NCI-H1092 (cell line): ENCODE results near the gene CBR4.
"Not testable (repeated sequence)": the region's sequence is repeated elsewhere in the genome, so short reads cannot be mapped to it uniquely, and the experiment has no call there.

Experiments
- DNase-seq: peaks from one replicate; lab custom pipeline; 2025; lab: John Stamatoyannopoulos, UW

The CBR4 gene

GRCh38 chr4:168993714-168994510 lies 16.1 kb downstream of the CBR4 start:
- no peak for DNase-seq

DNA sequence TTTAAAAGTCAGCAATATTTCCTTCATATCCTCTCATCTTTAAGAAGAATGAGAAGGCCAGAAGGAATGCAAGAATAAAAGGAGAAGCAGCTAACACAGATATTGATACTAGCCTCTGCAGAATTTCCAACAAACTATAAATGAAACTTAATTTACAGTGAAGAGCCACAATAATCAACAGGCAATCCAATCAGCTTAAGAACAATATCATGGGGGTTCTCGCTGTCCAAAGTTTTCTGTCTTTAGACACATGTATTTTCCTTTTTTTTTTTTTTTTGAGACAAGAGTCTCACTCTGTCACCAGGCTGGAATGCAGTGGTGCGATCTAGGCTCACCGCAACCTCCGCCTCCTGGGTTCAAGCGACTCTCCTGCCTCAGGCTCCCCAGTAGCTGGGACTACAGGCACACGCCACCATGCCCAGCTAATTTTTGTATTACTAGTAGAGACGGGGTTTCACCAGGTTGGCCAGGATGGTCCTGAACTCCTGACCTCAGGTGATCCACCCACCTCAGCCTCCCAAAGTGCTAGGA lies 17.0 kb downstream of the CBR4 start:
- DNase-seq: not testable (repeated sequence)

GRCh38 chr4:168981942-168982341 lies 28.1 kb downstream of the CBR4 start:
- DNase-seq: no peak

DNA sequence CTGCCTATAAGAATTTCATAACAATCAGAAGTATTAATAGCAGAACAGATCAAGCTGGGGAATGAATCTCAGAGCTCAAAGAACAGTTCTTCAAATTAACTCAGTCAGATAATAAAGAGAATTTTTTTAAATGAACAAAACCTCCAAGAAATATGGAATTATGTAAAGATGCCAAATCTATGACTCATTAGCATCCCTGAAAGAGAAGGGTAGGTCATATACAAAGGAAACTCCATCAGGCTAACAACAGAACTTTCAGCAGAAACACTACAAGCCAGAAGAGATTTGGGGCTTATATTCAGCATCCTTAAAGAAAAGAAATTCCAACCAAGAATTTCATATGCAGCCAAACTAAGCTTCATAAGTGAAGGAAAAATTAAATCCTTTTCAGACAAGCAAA lies 28.6 kb downstream of the CBR4 start:
- no peak for DNase-seq

- DNase-seq: no peak
These were observed 30.7 kb downstream of the CBR4 start for GRCh38 chr4:168979338-168979737.

DNA sequence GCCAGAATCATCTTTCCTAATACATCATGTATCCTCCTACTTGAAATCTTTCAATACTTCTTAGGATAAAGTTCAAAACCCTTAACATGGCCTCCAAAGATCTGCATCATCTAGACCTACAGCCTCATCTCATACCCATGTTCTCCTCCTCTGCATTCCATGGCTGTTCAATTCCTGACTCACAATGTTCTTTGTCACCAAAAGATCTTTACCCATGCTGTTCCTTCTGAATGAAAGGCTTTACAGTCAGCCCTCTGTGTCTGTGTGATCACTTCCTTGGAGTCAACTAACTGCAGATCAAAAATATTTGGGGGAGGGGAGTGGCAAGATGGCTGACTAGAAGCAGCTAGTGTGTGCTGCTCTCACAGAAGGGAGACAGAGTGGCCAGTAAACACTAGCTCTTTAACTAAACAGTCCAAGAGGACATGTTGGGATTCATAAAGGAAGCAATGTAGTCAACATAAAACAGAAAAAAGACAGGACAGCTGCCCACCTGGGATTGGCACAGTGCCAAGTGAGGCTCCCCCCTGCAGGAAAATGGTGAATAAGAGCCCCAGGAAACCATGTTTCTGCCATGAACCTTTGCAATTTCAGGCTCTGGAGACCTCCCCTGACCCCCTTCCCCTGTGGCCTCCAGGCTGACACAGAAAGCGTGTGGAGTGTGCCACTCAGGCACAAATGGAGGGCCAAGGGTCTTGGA lies 31.9 kb downstream of the CBR4 start:
- DNase-seq: no peak

DNA sequence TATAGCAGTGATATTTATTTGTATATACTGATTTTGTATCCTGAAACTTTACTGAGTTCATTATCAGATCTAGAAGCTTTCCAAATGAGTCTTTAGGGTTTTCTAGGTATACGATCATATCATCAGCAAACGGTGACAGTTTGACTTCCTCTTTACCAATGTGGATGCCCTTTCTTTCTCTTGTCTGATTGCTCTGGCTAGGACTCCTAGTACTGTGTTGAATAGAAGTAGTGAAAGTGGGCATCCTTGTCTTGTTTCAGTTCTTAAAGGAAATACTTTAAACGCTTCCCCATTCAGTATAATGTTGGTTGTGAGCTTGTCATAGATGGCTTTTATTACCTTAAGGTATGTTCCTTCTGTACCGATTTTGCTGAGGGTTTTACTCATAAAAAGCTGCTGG lies 37.5 kb downstream of the CBR4 start:
- no peak for DNase-seq

DNA sequence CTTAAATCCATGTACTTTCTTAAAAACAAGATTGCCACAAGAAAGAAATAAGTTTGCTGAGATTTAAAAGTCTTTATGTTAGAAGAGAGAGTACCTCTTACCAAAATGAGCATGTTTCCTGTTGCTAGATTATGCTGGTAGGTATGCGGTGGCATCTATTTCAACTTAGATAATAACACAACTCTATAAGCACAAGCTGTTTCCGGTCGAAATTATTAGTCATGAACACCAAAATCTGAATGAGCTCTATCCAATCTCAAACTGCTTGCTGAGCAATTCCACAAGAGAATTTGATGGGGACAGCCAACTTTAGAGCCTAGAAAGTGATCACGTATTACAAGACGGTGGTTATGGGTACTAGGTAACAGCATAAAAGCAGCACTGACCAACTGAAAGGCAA lies 49.3 kb downstream of the CBR4 start:
- DNase-seq: no peak

- DNase-seq: no peak
These were observed 54.4 kb downstream of the CBR4 start for GRCh38 chr4:168955674-168956073.

DNA sequence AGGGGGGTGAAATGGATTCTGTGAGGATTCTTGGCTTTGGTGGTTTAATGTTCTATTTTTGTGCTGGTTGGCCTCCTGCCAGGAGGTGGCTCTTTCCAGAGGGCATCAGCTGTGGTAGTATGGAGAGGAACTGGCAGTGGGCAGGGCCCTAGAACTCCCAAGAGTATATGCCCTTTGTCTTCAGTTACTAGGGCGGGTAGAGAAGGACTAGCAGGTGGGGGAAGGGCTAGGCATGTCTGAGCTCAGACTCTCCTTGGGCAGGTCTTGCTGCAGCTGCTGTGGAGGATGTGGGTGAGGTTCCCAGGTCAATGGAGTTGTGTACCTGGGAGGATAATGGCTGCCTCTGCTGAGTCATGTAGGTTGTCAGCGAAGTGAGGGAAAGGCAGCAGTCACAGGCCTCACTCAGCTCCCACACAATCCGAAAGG lies 57.2 kb downstream of the CBR4 start:
- DNase-seq: not testable (repeated sequence)

- DNase-seq: no peak
These were observed 64.8 kb downstream of the CBR4 start for GRCh38 chr4:168945291-168945690.

DNA sequence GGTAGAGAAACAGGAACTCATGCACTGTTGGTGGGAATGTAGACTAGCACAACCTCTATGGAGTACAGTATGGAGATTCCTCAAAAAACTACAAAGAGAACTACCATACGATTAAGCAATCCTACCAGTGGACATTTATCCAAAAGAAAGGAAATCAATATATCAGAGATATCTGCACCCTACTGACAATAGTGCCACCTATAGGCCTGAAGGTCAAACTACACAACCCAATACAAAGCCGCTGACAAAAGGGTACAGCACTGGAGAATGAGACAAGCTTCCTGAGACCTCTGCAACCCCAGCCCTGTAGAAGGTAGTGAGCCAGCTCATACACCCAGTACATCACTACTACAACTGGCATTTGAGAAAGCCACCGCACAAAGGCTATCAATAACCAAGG lies 67.1 kb downstream of the CBR4 start:
- DNase-seq: no peak
